Memory B cell (primary cell): ENCODE results near the gene ADORA3.

ENCODE experiments used
- ATAC-seq: fragments of 150-1000 bp; cut with Tn5 transposase; 2 replicates; pipeline ENCODE4 v1.10.0; 2021; ENCODE audit warnings: low read depth, mild to moderate bottlenecking, moderate library complexity
- DNase-seq, 2 donors: peaks; one replicate each; pipeline ENCODE4 v3.0.0; 2022; ENCODE audit warnings: low spot score in 2 of 2
- H3K27ac Mint-ChIP-seq: one replicate; pipeline ENCODE4 v1.8.0; 2022; ENCODE audit warnings: mild to moderate bottlenecking, moderate library complexity, mixed read lengths
- H3K27me3 Mint-ChIP-seq: one replicate; pipeline ENCODE4 v1.8.0; 2022; ENCODE audit warnings: mixed read lengths
- H3K36me3 Mint-ChIP-seq: one replicate; pipeline ENCODE4 v1.8.0; 2022; ENCODE audit warnings: mild to moderate bottlenecking, mixed read lengths
- H3K4me1 Mint-ChIP-seq: one replicate; pipeline ENCODE4 v1.8.0; 2022; ENCODE audit warnings: mixed read lengths
- H3K4me3 Mint-ChIP-seq: one replicate; pipeline ENCODE4 v1.8.0; 2022; ENCODE audit warnings: mild to moderate bottlenecking, moderate library complexity, mixed read lengths
- H3K9me3 Mint-ChIP-seq: one replicate; pipeline ENCODE4 v1.8.0; 2022; ENCODE audit warnings: mixed read lengths

ADORA3 gene

GRCh38 chr1:111515291-111516004, 12.0 kb upstream of the ADORA3 start:
- peak overlapping the region; percentile 90 for H3K27ac Mint-ChIP-seq
- no peaks in the 10 kb centered on the region for H3K36me3 Mint-ChIP-seq
- DNase-seq: no peak
- peak overlapping the region; percentile 88 for H3K4me3 Mint-ChIP-seq
- no peaks in the 10 kb centered on the region for H3K9me3 Mint-ChIP-seq
- H3K27me3 Mint-ChIP-seq: no peaks in the 10 kb centered on the region
- ATAC-seq: peak; percentile 31
- peaks cover 28% of the 10 kb centered on the region for H3K4me1 Mint-ChIP-seq

DNA sequence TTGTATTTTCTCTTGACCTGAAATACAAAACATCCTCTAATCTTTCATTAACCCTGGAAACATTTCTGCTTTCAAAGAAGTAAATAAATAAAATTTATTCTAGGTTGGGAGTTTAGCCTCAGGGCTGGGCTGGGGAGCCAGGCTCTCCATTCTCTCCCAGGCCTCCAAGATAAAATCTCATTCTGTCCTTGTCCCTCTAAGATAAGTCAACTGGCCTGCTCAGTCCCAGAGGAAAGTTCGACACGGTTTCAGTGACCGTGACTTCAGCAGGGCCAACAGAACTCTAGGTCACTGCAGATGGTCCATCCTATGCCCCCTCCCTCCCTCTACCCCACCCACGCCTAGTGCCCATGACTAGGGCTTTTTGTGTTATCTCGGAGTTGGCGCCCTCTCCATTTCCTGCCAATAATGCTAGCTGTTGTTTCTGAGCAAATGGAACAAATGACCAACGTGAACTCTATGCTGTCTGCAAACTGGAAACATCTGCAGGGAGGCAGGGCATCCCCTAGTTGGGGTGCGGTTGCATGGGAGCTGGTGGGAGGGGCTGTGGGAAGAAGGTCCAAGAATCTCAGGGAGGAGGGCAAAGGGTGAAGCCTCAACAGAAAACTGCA, 10.1 kb upstream of the ADORA3 start:
- DNase-seq (no peak), ATAC-seq (no peak)
- H3K9me3 Mint-ChIP-seq: no peaks in the 10 kb centered on the region
- H3K36me3 Mint-ChIP-seq: no peaks in the 10 kb centered on the region
- H3K27ac Mint-ChIP-seq: no peak overlapping the region
- no peak overlapping the region for H3K4me3 Mint-ChIP-seq
- H3K4me1 Mint-ChIP-seq: peaks cover 29% of the 10 kb centered on the region
- H3K27me3 Mint-ChIP-seq: no peaks in the 10 kb centered on the region

DNA sequence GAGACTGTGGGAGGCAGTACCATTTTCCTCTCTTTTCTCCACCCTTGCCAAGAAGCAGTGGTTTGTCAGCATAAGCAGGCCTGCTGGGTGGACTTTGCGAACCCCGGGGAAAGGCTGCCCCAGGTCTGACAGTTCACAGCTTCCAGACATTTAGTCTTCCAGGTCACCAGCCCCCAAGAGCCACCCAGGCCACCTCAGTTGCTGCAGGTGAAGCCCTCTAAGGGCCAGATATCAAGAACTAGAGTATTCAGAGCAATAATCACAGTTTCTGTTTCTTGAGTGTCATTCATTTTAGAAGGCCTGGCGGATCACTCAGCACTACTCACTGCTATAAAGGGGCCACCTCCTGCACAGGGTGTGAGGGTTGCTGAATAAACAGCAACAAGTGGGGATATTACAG, 9.5 kb upstream of the ADORA3 start:
- no peak overlapping the region for H3K4me3 Mint-ChIP-seq
- no peaks in the 10 kb centered on the region for H3K27me3 Mint-ChIP-seq
- H3K9me3 Mint-ChIP-seq: no peaks in the 10 kb centered on the region
- ATAC-seq: no peak
- H3K36me3 Mint-ChIP-seq: no peaks in the 10 kb centered on the region
- H3K4me1 Mint-ChIP-seq: peaks cover 31% of the 10 kb centered on the region
- H3K27ac Mint-ChIP-seq: no peak overlapping the region
- DNase-seq: no peak

DNA sequence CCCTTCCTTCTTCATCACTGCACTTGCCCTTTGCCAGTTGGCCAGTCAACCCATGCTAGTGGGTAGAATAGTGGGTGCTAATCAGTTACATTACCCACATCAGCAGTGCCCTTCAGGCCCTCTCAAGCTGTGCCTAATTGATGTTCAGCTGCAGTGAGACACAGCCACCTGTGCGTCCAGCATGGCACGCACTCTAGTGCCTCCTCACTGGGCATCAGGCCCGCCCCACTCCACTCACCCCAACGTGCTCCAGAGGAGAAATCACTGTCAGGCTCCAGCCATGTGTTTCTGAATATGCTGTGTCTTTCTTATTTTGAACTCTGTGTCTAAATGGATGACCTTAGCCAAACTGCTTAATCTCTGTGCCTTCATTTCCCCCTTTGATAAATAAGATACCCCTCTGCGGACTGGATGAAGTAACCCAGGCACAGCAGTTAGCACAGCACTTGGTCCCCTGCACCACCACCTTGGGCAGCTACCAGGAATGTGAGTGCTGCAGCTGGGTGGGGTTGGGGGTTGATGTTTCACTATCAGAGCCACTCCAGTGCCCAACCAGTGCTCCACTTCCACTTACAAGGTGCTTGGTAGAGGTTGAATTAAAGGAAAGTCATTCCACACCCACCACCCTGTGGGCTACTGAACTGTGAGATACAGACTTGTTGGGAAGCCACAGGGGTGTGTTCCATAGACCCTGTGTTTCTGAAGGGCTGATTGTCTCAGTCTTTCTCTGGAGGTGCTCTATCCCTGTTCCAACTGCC, 8.9 kb upstream of the ADORA3 start:
- Mint-ChIP-seq H3K9me3 (no peaks in the 10 kb centered on the region), H3K4me1 (peaks cover 29% of the 10 kb centered on the region), H3K27me3 (no peaks in the 10 kb centered on the region), H3K27ac (no peak overlapping the region), H3K4me3 (no peak overlapping the region), H3K36me3 (no peaks in the 10 kb centered on the region)
- no peak for ATAC-seq
- no peak for DNase-seq

DNA sequence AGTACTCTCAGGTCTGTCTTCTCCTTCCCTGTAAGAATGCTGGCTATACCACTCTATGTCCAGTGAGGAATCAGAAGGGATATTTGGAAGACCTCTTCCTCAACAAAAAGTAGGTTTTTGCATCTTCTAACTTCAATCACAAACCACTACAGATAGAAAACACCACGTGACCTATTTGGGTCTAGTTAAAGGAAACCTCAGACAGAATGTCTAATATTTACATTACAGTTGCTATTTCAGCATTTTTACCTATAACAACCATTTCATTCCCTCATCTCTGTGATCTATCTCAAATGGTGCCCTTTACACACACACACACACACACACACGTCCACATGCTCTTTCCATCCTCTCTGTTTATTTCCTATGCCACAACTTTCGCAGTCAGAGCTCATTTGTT, 7.9 kb upstream of the ADORA3 start:
- DNase-seq (no peak), ATAC-seq (no peak)
- peaks cover 25% of the 10 kb centered on the region for H3K4me1 Mint-ChIP-seq
- no peak overlapping the region for H3K27ac Mint-ChIP-seq
- H3K36me3 Mint-ChIP-seq: no peaks in the 10 kb centered on the region
- H3K9me3 Mint-ChIP-seq: no peaks in the 10 kb centered on the region
- H3K4me3 Mint-ChIP-seq: no peak overlapping the region
- H3K27me3 Mint-ChIP-seq: no peaks in the 10 kb centered on the region

GRCh38 chr1:111509997-111510375, 6.6 kb upstream of the ADORA3 start:
- no peak for ATAC-seq
- H3K4me1 Mint-ChIP-seq: peaks cover 27% of the 10 kb centered on the region
- no peak for DNase-seq

GRCh38 chr1:111507411-111508201, 4.2 kb upstream of the ADORA3 start:
- DNase-seq (peak; percentile 73), ATAC-seq (peak; percentile 74)
- Mint-ChIP-seq H3K9me3 (no peaks in the 10 kb centered on the region), H3K27ac (peak overlapping the region; percentile 49), H3K4me1 (peaks cover 36% of the 10 kb centered on the region), H3K36me3 (no peaks in the 10 kb centered on the region), H3K4me3 (peak overlapping the region; percentile 85), H3K27me3 (no peaks in the 10 kb centered on the region)

More at GRCh38 chr1:111509997-111510375, 6.6 kb upstream of the ADORA3 start:
- Mint-ChIP-seq H3K27ac (no peak overlapping the region), H3K27me3 (no peaks in the 10 kb centered on the region), H3K4me3 (no peak overlapping the region), H3K9me3 (no peaks in the 10 kb centered on the region), H3K36me3 (no peaks in the 10 kb centered on the region)

GRCh38 chr1:111506561-111506960, 3.1 kb upstream of the ADORA3 start:
- H3K27me3 Mint-ChIP-seq: no peaks in the 10 kb centered on the region
- DNase-seq (no peak), ATAC-seq (no peak)
- H3K36me3 Mint-ChIP-seq: no peaks in the 10 kb centered on the region
- H3K4me1 Mint-ChIP-seq: peaks cover 36% of the 10 kb centered on the region
- H3K27ac Mint-ChIP-seq: peak overlapping the region; percentile 86
- no peak overlapping the region for H3K4me3 Mint-ChIP-seq
- no peaks in the 10 kb centered on the region for H3K9me3 Mint-ChIP-seq

DNA sequence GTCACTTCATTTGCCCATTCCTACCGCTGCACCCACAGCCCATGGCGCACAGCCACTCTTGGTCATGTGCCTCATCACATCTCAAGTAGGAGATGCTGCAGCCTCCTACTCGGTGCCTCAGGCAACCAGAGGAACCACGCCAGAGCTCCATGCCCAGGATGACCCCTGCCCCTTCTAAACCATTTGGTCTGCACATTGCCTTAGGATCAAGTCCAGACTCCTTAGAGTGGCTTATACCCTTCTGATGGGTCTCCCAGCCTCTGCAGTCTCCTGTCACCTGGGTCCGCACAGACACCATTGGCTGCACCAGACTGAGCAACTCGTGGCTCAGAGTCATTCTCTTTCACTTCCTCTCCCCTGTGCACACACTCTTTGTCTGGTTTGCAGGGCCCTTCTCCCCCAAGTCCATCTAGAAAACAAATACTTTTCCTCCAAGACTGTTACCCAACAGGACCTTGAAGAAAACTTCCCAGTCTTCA, 2.2 kb upstream of the ADORA3 start:
- peaks cover 36% of the 10 kb centered on the region for H3K4me1 Mint-ChIP-seq
- H3K27ac Mint-ChIP-seq: peak overlapping the region; percentile 86
- H3K27me3 Mint-ChIP-seq: no peaks in the 10 kb centered on the region
- ATAC-seq (peak; percentile 61), DNase-seq (peak; percentile 51 to 60)
- no peaks in the 10 kb centered on the region for H3K9me3 Mint-ChIP-seq
- no peaks in the 10 kb centered on the region for H3K36me3 Mint-ChIP-seq
- H3K4me3 Mint-ChIP-seq: peak overlapping the region; percentile 40

GRCh38 chr1:111504097-111504496, 664 bp upstream of the ADORA3 start:
- peak overlapping the region; percentile 72 for H3K27ac Mint-ChIP-seq
- H3K9me3 Mint-ChIP-seq: no peaks in the 10 kb centered on the region
- ATAC-seq (no peak), DNase-seq (no peak)
- no peaks in the 10 kb centered on the region for H3K27me3 Mint-ChIP-seq
- H3K4me3 Mint-ChIP-seq: no peak overlapping the region
- no peaks in the 10 kb centered on the region for H3K36me3 Mint-ChIP-seq
- H3K4me1 Mint-ChIP-seq: peaks cover 31% of the 10 kb centered on the region

- H3K9me3 Mint-ChIP-seq: peaks cover 1% of the 10 kb centered on the region
- peaks cover 35% of the 10 kb centered on the region for H3K4me1 Mint-ChIP-seq
- H3K36me3 Mint-ChIP-seq: peaks cover under 1% of the 10 kb centered on the region
- no peak for ATAC-seq
- no peak overlapping the region for H3K27ac Mint-ChIP-seq
- no peak overlapping the region for H3K4me3 Mint-ChIP-seq
- DNase-seq: no peak
- no peaks in the 10 kb centered on the region for H3K27me3 Mint-ChIP-seq
Measured at GRCh38 chr1:111501645-111502044, 1.8 kb downstream of the ADORA3 start.

DNA sequence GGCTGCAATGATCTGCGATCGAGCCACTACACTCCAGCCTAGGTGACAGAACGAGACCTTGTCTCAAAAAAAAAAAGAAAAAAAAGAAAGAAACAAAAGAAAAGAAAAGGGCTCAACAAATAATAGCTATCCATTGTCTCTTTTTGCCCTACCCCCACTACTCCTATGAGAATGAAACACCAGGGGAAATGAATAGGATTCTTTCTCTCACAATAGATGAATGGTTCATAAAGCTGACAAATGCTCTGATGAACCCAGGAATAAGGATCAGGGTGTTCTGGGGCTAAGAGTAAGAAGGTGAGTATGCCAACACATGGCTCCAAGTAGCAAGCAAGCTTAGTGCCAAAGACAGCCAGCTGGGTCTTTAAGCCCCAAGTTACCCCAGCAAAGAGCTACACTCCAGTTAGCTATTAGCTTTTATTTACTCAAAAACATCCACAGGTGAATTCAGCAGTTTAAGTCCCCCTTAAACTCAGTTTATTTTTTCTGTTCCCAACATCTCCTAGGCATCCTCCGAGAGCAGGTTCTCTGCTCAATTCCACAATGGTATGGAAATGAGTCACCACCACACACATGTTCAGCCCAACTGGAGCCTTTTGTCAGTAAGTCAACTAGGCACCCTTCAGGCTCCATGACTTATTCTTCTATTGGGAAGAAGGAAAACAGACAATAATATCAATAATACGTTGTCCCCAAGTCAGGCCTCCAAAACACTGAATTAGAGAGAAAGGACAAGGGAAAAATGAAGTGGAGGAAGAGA, 4.2 kb downstream of the ADORA3 start:
- H3K36me3 Mint-ChIP-seq: peaks cover 8% of the 10 kb centered on the region
- ATAC-seq (no peak), DNase-seq (no peak)
- H3K27ac Mint-ChIP-seq: peak overlapping the region; percentile 22
- no peaks in the 10 kb centered on the region for H3K27me3 Mint-ChIP-seq
- peaks cover 20% of the 10 kb centered on the region for H3K4me1 Mint-ChIP-seq
- H3K4me3 Mint-ChIP-seq: no peak overlapping the region
- H3K9me3 Mint-ChIP-seq: peaks cover 7% of the 10 kb centered on the region

DNA sequence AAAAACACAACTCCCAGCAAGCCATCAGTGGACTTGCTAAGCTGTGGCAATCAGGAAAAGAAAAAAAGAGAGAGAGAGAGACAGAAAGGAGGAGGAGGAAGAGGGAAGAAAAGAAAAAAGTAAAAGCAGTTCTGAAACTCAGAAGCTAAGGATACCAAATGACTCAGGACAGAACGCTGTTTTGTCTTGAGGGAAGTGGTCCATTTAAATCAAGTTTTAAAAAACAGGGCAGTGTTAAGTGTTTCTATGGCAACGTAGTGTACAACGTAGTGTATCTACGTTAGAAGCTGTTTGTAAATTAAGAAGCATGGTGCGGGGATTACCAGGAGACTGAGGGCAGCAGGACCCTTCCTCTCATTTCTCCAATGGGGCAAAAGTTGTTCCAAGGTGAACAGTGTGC, 5.8 kb downstream of the ADORA3 start:
- H3K27ac Mint-ChIP-seq: no peak overlapping the region
- peaks cover 7% of the 10 kb centered on the region for H3K9me3 Mint-ChIP-seq
- peaks cover 10% of the 10 kb centered on the region for H3K4me1 Mint-ChIP-seq
- H3K36me3 Mint-ChIP-seq: peaks cover 8% of the 10 kb centered on the region
- DNase-seq (no peak), ATAC-seq (peak; percentile 83)
- no peak overlapping the region for H3K4me3 Mint-ChIP-seq
- no peaks in the 10 kb centered on the region for H3K27me3 Mint-ChIP-seq
